Measurements from ENCODE around the gene MMP24OS.

DNA sequence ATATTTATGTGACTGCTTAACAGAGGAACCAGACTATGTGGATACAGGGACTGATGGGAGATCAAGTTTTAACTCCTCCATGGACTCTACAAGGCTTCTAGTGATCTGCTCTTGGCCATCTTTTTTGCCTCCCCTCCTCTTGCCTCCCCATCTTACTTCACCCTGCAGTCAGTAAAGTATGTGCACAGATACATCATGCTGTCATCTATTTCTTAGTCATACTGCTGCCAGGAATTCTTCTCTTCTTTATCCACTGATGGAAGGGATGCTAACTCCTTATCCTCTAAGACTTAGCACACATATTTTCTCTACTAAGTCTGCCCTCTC, 41.9 kb upstream of the MMP24OS start:
- no peak for TF ChIP-seq POLR2A (IDR thresholded peaks at IDR 0.05)
- TF ChIP-seq, protein P1, sequence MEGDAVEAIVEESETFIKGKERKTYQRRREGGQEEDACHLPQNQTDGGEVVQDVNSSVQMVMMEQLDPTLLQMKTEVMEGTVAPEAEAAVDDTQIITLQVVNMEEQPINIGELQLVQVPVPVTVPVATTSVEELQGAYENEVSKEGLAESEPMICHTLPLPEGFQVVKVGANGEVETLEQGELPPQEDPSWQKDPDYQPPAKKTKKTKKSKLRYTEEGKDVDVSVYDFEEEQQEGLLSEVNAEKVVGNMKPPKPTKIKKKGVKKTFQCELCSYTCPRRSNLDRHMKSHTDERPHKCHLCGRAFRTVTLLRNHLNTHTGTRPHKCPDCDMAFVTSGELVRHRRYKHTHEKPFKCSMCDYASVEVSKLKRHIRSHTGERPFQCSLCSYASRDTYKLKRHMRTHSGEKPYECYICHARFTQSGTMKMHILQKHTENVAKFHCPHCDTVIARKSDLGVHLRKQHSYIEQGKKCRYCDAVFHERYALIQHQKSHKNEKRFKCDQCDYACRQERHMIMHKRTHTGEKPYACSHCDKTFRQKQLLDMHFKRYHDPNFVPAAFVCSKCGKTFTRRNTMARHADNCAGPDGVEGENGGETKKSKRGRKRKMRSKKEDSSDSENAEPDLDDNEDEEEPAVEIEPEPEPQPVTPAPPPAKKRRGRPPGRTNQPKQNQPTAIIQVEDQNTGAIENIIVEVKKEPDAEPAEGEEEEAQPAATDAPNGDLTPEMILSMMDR (IDR thresholded peaks at IDR 0.05): no peak

Data from gastroesophageal sphincter (tissue), 3 donors.